Memory B cell (primary cell): Measurements from ENCODE around the gene CNOT4.

Source experiments
- ATAC-seq: fragments of 150-1000 bp; cut with Tn5 transposase; 2 replicates; pipeline ENCODE4 v1.10.0; 2021; ENCODE audit warnings: low read depth, mild to moderate bottlenecking, moderate library complexity
- DNase-seq, 2 donors: peaks; one replicate each; pipeline ENCODE4 v3.0.0; 2022; ENCODE audit warnings: low spot score in 2 of 2
- H3K27ac Mint-ChIP-seq: one replicate; pipeline ENCODE4 v1.8.0; 2022; ENCODE audit warnings: mild to moderate bottlenecking, moderate library complexity, mixed read lengths
- H3K27me3 Mint-ChIP-seq: one replicate; pipeline ENCODE4 v1.8.0; 2022; ENCODE audit warnings: mixed read lengths
- H3K36me3 Mint-ChIP-seq: one replicate; pipeline ENCODE4 v1.8.0; 2022; ENCODE audit warnings: mild to moderate bottlenecking, mixed read lengths
- H3K4me1 Mint-ChIP-seq: one replicate; pipeline ENCODE4 v1.8.0; 2022; ENCODE audit warnings: mixed read lengths
- H3K4me3 Mint-ChIP-seq: one replicate; pipeline ENCODE4 v1.8.0; 2022; ENCODE audit warnings: mild to moderate bottlenecking, moderate library complexity, mixed read lengths
- H3K9me3 Mint-ChIP-seq: one replicate; pipeline ENCODE4 v1.8.0; 2022; ENCODE audit warnings: mixed read lengths

CNOT4 gene

GRCh38 chr7:135342887-135343286, 167.0 kb downstream of the CNOT4 start:
- Mint-ChIP-seq H3K4me3 (no peak overlapping the region), H3K9me3 (no peaks in the 10 kb centered on the region), H3K4me1 (no peaks in the 10 kb centered on the region), H3K36me3 (no peaks in the 10 kb centered on the region), H3K27ac (no peak overlapping the region), H3K27me3 (peaks cover 1% of the 10 kb centered on the region)
- ATAC-seq (no peak), DNase-seq (no peak)

GRCh38 chr7:135341049-135341448, 168.9 kb downstream of the CNOT4 start:
- H3K4me1 Mint-ChIP-seq: no peaks in the 10 kb centered on the region
- no peaks in the 10 kb centered on the region for H3K9me3 Mint-ChIP-seq
- H3K27me3 Mint-ChIP-seq: peaks cover 4% of the 10 kb centered on the region
- no peaks in the 10 kb centered on the region for H3K36me3 Mint-ChIP-seq
- no peak for DNase-seq
- no peak overlapping the region for H3K4me3 Mint-ChIP-seq
- no peak overlapping the region for H3K27ac Mint-ChIP-seq
- ATAC-seq: no peak

GRCh38 chr7:135337977-135338550, 171.8 kb downstream of the CNOT4 start:
- Mint-ChIP-seq H3K4me1 (no peaks in the 10 kb centered on the region), H3K27ac (no peak overlapping the region), H3K36me3 (peaks cover 2% of the 10 kb centered on the region), H3K4me3 (no peak overlapping the region), H3K9me3 (peaks cover 3% of the 10 kb centered on the region), H3K27me3 (peaks cover 2% of the 10 kb centered on the region)
- DNase-seq (no peak), ATAC-seq (no peak)

- H3K36me3 Mint-ChIP-seq: peaks cover 2% of the 10 kb centered on the region
- H3K27me3 Mint-ChIP-seq: peaks cover 2% of the 10 kb centered on the region
- H3K27ac Mint-ChIP-seq: no peak overlapping the region
- ATAC-seq: no peak
- no peaks in the 10 kb centered on the region for H3K4me1 Mint-ChIP-seq
- H3K9me3 Mint-ChIP-seq: peaks cover 3% of the 10 kb centered on the region
- no peak overlapping the region for H3K4me3 Mint-ChIP-seq
- no peak for DNase-seq
Observed at GRCh38 chr7:135337506-135337905, 172.4 kb downstream of the CNOT4 start.

DNA sequence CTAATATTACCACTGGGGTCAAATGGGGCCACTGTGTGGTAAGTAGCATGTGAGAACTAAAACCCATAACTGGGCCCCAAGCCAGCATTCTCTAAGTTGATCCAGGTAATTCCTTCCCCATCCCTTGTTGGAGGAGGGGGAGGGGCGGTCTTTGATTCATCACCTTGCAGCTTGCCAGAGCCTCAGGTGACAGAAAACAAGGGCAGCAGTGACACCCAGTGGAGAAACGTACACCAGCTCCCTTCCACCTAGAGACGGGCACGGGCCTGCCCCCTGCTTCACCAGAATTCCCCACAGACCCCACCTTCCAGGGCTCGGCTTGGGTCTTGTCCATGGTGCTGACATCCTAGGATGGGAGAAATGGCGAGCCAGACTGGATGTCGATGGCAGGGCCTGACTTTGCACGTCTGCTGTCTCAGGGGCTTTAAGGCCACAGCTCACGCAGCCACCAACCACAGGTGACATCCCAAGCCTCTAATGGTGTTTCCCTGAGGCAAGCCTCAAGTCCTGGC, 174.2 kb downstream of the CNOT4 start:
- DNase-seq (no peak), ATAC-seq (peak; percentile 60)
- Mint-ChIP-seq H3K4me1 (no peaks in the 10 kb centered on the region), H3K27me3 (peaks cover 2% of the 10 kb centered on the region), H3K4me3 (no peak overlapping the region), H3K36me3 (peaks cover 2% of the 10 kb centered on the region), H3K27ac (no peak overlapping the region), H3K9me3 (peaks cover 3% of the 10 kb centered on the region)

DNA sequence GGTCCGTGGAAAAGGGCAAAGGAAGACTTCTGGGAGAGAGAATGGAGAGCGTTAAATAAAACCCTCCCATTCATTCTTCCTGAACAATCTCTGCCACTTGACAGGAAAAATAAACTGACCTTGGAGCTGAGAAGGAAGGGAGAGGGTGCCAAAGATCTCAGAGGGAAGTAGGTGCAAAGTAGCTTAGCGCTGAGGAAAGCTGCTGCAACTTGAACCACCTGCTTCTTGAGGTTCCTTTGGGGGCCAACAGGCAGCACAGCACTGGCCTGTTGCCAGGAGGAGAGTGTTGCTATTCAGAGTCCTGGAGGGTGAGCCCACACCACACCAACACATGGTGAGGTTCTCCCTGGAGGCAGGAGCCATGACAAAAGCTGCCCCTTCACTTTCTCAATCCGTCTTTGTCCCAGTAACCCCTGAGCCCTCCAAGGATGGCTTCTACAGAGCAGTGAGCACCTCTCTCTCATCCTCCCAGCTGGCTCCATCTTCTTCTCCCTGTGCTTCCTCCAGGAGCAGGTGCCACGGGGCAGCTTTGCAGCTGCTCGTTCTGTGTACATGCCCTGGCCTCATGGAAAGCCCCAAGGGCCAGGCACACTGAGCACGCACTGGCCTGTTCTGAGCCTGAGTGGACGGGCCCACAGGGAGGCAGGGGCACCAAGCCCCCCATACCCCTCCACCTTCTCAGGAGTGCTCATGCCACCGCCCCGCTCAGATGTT, 174.9 kb downstream of the CNOT4 start:
- peaks cover 2% of the 10 kb centered on the region for H3K36me3 Mint-ChIP-seq
- peaks cover 2% of the 10 kb centered on the region for H3K27me3 Mint-ChIP-seq
- no peak overlapping the region for H3K27ac Mint-ChIP-seq
- H3K9me3 Mint-ChIP-seq: peaks cover 3% of the 10 kb centered on the region
- no peak overlapping the region for H3K4me3 Mint-ChIP-seq
- ATAC-seq (no peak), DNase-seq (no peak)
- no peaks in the 10 kb centered on the region for H3K4me1 Mint-ChIP-seq

- peaks cover 2% of the 10 kb centered on the region for H3K27me3 Mint-ChIP-seq
- no peak overlapping the region for H3K4me3 Mint-ChIP-seq
- no peak for DNase-seq
- H3K36me3 Mint-ChIP-seq: peaks cover 2% of the 10 kb centered on the region
- H3K27ac Mint-ChIP-seq: no peak overlapping the region
- H3K4me1 Mint-ChIP-seq: no peaks in the 10 kb centered on the region
- peaks cover 3% of the 10 kb centered on the region for H3K9me3 Mint-ChIP-seq
- no peak for ATAC-seq
Observed at GRCh38 chr7:135333946-135334345, 176.0 kb downstream of the CNOT4 start.

DNA sequence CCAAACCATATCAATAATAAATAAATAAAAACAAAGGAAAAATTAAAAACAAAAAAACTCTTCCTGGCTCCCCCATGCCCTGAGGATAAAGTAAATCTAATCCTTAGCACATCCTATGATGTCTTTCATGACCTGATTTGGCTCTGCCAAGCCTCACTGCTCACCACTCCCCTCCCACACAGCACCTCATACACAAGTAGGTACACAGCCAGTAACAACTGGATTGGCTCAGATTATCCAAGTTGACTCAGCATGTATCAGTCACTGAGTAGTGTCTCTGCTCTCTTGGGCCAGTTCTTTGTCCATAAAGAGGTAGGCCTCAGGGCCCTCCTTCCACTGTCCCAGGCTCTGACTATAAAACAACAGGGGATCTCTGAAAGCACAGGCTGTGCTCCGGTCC, 176.7 kb downstream of the CNOT4 start:
- Mint-ChIP-seq H3K36me3 (peaks cover 2% of the 10 kb centered on the region), H3K4me3 (no peak overlapping the region), H3K27ac (no peak overlapping the region), H3K4me1 (no peaks in the 10 kb centered on the region), H3K27me3 (peaks cover 5% of the 10 kb centered on the region), H3K9me3 (peaks cover 3% of the 10 kb centered on the region)
- DNase-seq (no peak), ATAC-seq (no peak)

GRCh38 chr7:135330088-135330487, 179.8 kb downstream of the CNOT4 start:
- Mint-ChIP-seq H3K27ac (no peak overlapping the region), H3K4me1 (no peaks in the 10 kb centered on the region), H3K27me3 (peaks cover 4% of the 10 kb centered on the region), H3K4me3 (no peak overlapping the region), H3K9me3 (peaks cover 3% of the 10 kb centered on the region), H3K36me3 (peaks cover 2% of the 10 kb centered on the region)
- ATAC-seq (no peak), DNase-seq (no peak)

DNA sequence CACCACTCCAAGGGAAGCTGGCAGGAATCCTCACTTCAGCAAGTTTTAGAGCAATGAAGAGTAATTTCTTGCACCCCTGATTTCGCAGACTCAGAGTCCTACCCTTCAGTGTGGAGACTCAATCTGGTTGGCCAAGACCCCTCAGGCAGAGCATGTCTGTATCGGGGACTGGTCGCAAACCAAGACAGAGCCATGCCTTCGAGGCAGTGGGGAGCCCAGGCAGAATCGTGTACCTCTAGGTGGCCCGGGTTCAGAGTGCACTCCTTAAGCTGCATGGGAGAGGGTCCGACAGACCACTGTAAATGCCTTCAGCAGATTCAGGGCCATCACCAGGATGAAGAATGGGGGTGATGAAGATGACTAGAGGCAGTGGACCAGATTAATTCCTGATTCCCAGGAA, 181.4 kb downstream of the CNOT4 start:
- DNase-seq: no peak
- no peaks in the 10 kb centered on the region for H3K4me1 Mint-ChIP-seq
- H3K36me3 Mint-ChIP-seq: peaks cover 2% of the 10 kb centered on the region
- no peak overlapping the region for H3K27ac Mint-ChIP-seq
- H3K4me3 Mint-ChIP-seq: no peak overlapping the region
- peaks cover 4% of the 10 kb centered on the region for H3K27me3 Mint-ChIP-seq
- peaks cover 6% of the 10 kb centered on the region for H3K9me3 Mint-ChIP-seq
- ATAC-seq: no peak

DNA sequence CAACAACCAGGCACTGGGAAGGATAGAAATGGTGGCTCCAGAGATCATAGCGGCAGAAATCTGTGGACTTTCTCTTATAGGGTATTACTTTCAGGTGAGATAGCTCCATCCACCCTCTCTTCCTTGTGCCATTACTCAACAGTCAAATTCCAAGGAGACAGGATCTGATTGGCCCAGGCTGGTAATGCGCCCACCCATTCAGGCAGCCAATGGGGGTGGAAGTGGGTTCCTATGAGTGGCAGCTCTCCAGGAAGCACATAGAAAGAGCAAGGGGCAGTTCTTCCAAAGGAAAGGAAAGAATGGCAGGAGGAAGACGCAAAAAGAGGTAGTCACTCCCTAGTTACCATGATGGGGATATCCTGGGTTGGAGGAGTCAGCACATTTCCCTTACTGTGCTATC, 181.8 kb downstream of the CNOT4 start:
- no peak overlapping the region for H3K27ac Mint-ChIP-seq
- peaks cover 4% of the 10 kb centered on the region for H3K27me3 Mint-ChIP-seq

DNA sequence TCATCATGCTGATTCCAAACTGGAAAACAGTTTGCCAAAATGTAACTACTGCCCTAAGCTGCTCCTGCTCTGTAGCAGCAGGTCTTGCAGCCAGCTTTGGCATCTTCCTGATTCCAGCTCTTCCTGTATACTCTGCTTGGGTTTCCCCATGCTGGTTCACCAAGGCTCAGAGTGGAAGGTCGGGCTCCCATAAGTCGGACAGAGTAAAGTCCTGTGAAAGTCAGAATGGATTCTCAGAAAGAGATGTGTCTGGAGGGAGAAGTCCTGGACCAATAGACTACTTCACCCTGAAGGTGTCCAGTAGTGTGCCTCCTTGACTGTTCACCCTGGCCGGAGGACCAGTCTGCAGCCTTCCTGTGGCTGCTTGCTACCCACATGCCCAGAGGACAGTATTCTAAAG, 182.4 kb downstream of the CNOT4 start:
- ATAC-seq (no peak), DNase-seq (no peak)
- H3K36me3 Mint-ChIP-seq: no peaks in the 10 kb centered on the region
- H3K4me1 Mint-ChIP-seq: no peaks in the 10 kb centered on the region
- H3K4me3 Mint-ChIP-seq: no peak overlapping the region
- peaks cover 3% of the 10 kb centered on the region for H3K9me3 Mint-ChIP-seq
- H3K27me3 Mint-ChIP-seq: peaks cover 4% of the 10 kb centered on the region
- H3K27ac Mint-ChIP-seq: no peak overlapping the region

More for the DNA sequence above, 181.8 kb downstream of the CNOT4 start:
- H3K9me3 Mint-ChIP-seq: peaks cover 3% of the 10 kb centered on the region
- no peak for DNase-seq
- H3K4me1 Mint-ChIP-seq: no peaks in the 10 kb centered on the region
- no peaks in the 10 kb centered on the region for H3K36me3 Mint-ChIP-seq
- ATAC-seq: no peak
- H3K4me3 Mint-ChIP-seq: no peak overlapping the region

GRCh38 chr7:135326636-135327280, 183.1 kb downstream of the CNOT4 start:
- peaks cover 4% of the 10 kb centered on the region for H3K27me3 Mint-ChIP-seq
- ATAC-seq: no peak
- no peak for DNase-seq
- H3K4me1 Mint-ChIP-seq: no peaks in the 10 kb centered on the region
- no peaks in the 10 kb centered on the region for H3K36me3 Mint-ChIP-seq
- no peak overlapping the region for H3K4me3 Mint-ChIP-seq
- peaks cover 3% of the 10 kb centered on the region for H3K9me3 Mint-ChIP-seq
- H3K27ac Mint-ChIP-seq: no peak overlapping the region

GRCh38 chr7:135322571-135323340, 187.1 kb downstream of the CNOT4 start:
- no peak overlapping the region for H3K27ac Mint-ChIP-seq
- no peaks in the 10 kb centered on the region for H3K36me3 Mint-ChIP-seq
- ATAC-seq (no peak), DNase-seq (no peak)
- no peak overlapping the region for H3K4me3 Mint-ChIP-seq
- peaks cover 3% of the 10 kb centered on the region for H3K9me3 Mint-ChIP-seq
- H3K27me3 Mint-ChIP-seq: no peaks in the 10 kb centered on the region
- H3K4me1 Mint-ChIP-seq: no peaks in the 10 kb centered on the region
